ENCODE measurements around the gene UBE2E2. TPM values are rescaled to one million over a fixed set of nuclear protein-coding genes. Genes with fewer than 3 reads are reported as not detected.

Gene UBE2E2
- total and polyA plus RNA-seq, 2 of the 13 experiments (the other 11 are each of a cell fraction or from before 2014, with no cell fraction given) = 0.77 to 1.5 TPM

DNA sequence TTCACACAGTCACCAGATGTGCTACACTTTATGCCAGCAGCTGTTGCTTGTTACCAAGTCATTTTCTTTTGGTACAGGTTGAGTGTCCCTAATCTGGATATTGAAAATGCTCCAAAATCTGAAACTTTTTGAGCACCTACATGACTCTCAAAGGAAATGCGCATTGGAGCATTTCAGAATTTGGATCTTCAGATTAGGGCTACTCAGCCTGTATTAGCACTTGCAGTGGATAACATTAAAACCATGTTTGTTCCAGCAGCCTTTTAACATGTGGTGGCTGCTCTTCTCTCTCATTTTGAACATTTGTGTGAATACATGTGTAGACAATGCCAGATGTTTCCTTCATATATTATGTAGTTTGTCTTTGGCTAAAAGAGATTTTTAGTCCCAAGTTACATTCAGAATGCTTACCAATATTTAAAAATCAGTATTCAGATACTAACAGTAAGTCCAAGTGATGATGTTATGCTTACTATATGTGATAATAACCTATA lies 371.7 kb downstream of the UBE2E2 start:
- H3K4me2 ChIP-seq (ENCODE audit: low read depth, low read length) = no peak overlapping the region
- FAIRE-seq = no peak
- in situ Hi-C loops (cut with HindIII; ENCODE audit: extremely low pct_ligation_motif_present, low pct_unique_long_range_greater_than_20kb) = no loop called here
- H3K4me1 ChIP-seq (ENCODE audit: insufficient read depth, low read length) = no peaks in the 10 kb centered on the region
- no peaks in the 10 kb centered on the region for H3K9me3 ChIP-seq (ENCODE audit: low read length)
- no TSS peak for BruUV-seq (replicated peaks)
- H3K4me3 ChIP-seq (replicated peaks in 1 of 3; ENCODE audit: insufficient read depth in 1 of 3, low read depth in 2 of 3, low read length in 3 of 3) = no peak overlapping the region
- POLR2A ChIA-PET = no interaction called here
- CTCF ChIA-PET (ENCODE audit: low intra/inter-chr PET ratio, low total read pairs) = no interaction called here
- no peaks in the 10 kb centered on the region for H3K79me2 ChIP-seq (ENCODE audit: insufficient read depth, low read length)
- no peaks in the 10 kb centered on the region for H3K27me3 ChIP-seq (ENCODE audit: control insufficient read depth in 1 of 2, insufficient read depth in 2 of 2, low read length in 2 of 2)
- H3K9ac ChIP-seq (ENCODE audit: insufficient read depth, low read depth, low read length) = no peak overlapping the region
- no peak for ATAC-seq
- no peaks in the 10 kb centered on the region for H3K36me3 ChIP-seq (replicated peaks in 1 of 2; ENCODE audit: control insufficient read depth in 1 of 2, insufficient read depth in 2 of 2, low read length in 2 of 2)
- no peak overlapping the region for H2AFZ ChIP-seq (ENCODE audit: low read length)
- H4K20me1 ChIP-seq (ENCODE audit: insufficient read depth, low read length) = no peaks in the 10 kb centered on the region
- intact Hi-C loops (cut with micrococcal nuclease; ENCODE audit: unreplicated experiment) = no loop called here
- no peak overlapping the region for H3K27ac ChIP-seq (ENCODE audit: extremely low read length, insufficient read depth, low read length)
- 75% methylated on average over 1 of the region's 1 CpG for WGBS (ENCODE audit: low lambda C conversion rate)
- no peak for DNase-seq (ENCODE audit: low spot score)
- TF ChIP-seq, protein P1, sequence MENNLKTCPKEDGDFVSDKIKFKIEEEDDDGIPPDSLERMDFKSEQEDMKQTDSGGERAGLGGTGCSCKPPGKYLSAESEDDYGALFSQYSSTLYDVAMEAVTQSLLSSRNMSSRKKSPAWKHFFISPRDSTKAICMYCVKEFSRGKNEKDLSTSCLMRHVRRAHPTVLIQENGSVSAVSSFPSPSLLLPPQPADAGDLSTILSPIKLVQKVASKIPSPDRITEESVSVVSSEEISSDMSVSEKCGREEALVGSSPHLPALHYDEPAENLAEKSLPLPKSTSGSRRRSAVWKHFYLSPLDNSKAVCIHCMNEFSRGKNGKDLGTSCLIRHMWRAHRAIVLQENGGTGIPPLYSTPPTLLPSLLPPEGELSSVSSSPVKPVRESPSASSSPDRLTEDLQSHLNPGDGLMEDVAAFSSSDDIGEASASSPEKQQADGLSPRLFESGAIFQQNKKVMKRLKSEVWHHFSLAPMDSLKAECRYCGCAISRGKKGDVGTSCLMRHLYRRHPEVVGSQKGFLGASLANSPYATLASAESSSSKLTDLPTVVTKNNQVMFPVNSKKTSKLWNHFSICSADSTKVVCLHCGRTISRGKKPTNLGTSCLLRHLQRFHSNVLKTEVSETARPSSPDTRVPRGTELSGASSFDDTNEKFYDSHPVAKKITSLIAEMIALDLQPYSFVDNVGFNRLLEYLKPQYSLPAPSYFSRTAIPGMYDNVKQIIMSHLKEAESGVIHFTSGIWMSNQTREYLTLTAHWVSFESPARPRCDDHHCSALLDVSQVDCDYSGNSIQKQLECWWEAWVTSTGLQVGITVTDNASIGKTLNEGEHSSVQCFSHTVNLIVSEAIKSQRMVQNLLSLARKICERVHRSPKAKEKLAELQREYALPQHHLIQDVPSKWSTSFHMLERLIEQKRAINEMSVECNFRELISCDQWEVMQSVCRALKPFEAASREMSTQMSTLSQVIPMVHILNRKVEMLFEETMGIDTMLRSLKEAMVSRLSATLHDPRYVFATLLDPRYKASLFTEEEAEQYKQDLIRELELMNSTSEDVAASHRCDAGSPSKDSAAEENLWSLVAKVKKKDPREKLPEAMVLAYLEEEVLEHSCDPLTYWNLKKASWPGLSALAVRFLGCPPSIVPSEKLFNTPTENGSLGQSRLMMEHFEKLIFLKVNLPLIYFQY (CRISPR knock-in tag; IDR thresholded peaks at IDR 0.05; ENCODE audit: borderline replicate concordance) = no peak
- TF ChIP-seq, protein P2, sequence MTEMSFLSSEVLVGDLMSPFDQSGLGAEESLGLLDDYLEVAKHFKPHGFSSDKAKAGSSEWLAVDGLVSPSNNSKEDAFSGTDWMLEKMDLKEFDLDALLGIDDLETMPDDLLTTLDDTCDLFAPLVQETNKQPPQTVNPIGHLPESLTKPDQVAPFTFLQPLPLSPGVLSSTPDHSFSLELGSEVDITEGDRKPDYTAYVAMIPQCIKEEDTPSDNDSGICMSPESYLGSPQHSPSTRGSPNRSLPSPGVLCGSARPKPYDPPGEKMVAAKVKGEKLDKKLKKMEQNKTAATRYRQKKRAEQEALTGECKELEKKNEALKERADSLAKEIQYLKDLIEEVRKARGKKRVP (CRISPR knock-in tag; IDR thresholded peaks at IDR 0.05) = no peak
- TF ChIP-seq SP4 (CRISPR knock-in tag; IDR thresholded peaks at IDR 0.05) (no peak), ZBTB7A (CRISPR knock-in tag; IDR thresholded peaks at IDR 0.05) (no peak), ZNF274 (CRISPR knock-in tag; IDR thresholded peaks at IDR 0.05) (no peak), FOXJ3 (CRISPR knock-in tag; IDR thresholded peaks at IDR 0.05; ENCODE audit: borderline replicate concordance) (no peak), TCF12 (IDR thresholded peaks at IDR 0.05) (no peak), TCF12 (CRISPR knock-in tag; IDR thresholded peaks at IDR 0.05) (no peak)
- TF ChIP-seq, protein P3, sequence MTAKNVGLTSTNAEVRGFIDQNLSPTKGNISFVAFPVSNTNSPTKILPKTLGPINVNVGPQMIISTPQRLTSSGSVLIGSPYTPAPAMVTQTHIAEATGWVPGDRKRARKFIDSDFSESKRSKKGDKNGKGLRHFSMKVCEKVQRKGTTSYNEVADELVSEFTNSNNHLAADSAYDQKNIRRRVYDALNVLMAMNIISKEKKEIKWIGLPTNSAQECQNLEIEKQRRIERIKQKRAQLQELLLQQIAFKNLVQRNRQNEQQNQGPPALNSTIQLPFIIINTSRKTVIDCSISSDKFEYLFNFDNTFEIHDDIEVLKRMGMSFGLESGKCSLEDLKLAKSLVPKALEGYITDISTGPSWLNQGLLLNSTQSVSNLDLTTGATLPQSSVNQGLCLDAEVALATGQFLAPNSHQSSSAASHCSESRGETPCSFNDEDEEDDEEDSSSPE (CRISPR knock-in tag; IDR thresholded peaks at IDR 0.05) = no peak
- TF ChIP-seq, protein P4, sequence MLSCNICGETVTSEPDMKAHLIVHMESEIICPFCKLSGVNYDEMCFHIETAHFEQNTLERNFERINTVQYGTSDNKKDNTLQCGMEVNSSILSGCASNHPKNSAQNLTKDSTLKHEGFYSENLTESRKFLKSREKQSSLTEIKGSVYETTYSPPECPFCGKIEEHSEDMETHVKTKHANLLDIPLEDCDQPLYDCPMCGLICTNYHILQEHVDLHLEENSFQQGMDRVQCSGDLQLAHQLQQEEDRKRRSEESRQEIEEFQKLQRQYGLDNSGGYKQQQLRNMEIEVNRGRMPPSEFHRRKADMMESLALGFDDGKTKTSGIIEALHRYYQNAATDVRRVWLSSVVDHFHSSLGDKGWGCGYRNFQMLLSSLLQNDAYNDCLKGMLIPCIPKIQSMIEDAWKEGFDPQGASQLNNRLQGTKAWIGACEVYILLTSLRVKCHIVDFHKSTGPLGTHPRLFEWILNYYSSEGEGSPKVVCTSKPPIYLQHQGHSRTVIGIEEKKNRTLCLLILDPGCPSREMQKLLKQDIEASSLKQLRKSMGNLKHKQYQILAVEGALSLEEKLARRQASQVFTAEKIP (CRISPR knock-in tag; IDR thresholded peaks at IDR 0.05; ENCODE audit: borderline replicate concordance) = no peak
- TF ChIP-seq, protein P5, sequence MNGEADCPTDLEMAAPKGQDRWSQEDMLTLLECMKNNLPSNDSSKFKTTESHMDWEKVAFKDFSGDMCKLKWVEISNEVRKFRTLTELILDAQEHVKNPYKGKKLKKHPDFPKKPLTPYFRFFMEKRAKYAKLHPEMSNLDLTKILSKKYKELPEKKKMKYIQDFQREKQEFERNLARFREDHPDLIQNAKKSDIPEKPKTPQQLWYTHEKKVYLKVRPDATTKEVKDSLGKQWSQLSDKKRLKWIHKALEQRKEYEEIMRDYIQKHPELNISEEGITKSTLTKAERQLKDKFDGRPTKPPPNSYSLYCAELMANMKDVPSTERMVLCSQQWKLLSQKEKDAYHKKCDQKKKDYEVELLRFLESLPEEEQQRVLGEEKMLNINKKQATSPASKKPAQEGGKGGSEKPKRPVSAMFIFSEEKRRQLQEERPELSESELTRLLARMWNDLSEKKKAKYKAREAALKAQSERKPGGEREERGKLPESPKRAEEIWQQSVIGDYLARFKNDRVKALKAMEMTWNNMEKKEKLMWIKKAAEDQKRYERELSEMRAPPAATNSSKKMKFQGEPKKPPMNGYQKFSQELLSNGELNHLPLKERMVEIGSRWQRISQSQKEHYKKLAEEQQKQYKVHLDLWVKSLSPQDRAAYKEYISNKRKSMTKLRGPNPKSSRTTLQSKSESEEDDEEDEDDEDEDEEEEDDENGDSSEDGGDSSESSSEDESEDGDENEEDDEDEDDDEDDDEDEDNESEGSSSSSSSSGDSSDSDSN (CRISPR knock-in tag; IDR thresholded peaks at IDR 0.05) = no peak
- TF ChIP-seq, protein P6, sequence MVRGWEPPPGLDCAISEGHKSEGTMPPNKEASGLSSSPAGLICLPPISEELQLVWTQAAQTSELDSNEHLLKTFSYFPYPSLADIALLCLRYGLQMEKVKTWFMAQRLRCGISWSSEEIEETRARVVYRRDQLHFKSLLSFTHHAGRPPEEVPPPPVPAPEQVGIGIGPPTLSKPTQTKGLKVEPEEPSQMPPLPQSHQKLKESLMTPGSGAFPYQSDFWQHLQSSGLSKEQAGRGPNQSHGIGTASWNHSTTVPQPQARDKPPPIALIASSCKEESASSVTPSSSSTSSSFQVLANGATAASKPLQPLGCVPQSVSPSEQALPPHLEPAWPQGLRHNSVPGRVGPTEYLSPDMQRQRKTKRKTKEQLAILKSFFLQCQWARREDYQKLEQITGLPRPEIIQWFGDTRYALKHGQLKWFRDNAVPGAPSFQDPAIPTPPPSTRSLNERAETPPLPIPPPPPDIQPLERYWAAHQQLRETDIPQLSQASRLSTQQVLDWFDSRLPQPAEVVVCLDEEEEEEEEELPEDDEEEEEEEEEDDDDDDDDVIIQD (CRISPR knock-in tag; IDR thresholded peaks at IDR 0.05; ENCODE audit: low read depth) = no peak

Measured in HepG2 (cell line).